T47D (cell line): ENCODE data around the gene RASL12.
"Not testable (repeated sequence)": the region's sequence is repeated elsewhere in the genome, so short reads cannot be mapped to it uniquely, and the experiment has no call there.

Source experiments
- DNase-seq, 2 experiments: peaks; one replicate each; pipeline versions ENCODE4 v3.0.0 to v3.0.0-alpha.2; 2011 to 2012; ENCODE audit warnings: low read depth in 1 of 2, low spot score in 1 of 2
- JUND ChIP-seq: IDR thresholded peaks from 2 replicates; pipeline ENCODE4 v1.6.1; 2012; ENCODE audit warnings: low read depth
- in situ Hi-C: cut with HindIII; loops from 2 replicates; pipeline ENCODE4 v1.10.0; 2016; ENCODE audit warnings: low sequenced_read_pairs, low pct_unique_long_range_greater_than_20kb

The RASL12 gene

GRCh38 chr15:65077291-65077980, 9.6 kb upstream of the RASL12 start:
- in situ Hi-C loops = no loop called here
- TF ChIP-seq JUND = no peak
- no peak for DNase-seq

- DNase-seq = no peak
- in situ Hi-C loops = no loop called here
- TF ChIP-seq JUND = no peak
Observed at GRCh38 chr15:65076486-65077290, 8.9 kb upstream of the RASL12 start, which contains the start of gene KBTBD13. Gene KBTBD13, plus strand, starts transcription at chr15:65076746. Its CDS starts 70 bp downstream, at chr15:65076816.

- in situ Hi-C loops = not testable (repeated sequence)
Observed at GRCh38 chr15:65075607-65076395, 8.0 kb upstream of the RASL12 start.

GRCh38 chr15:65074946-65075345, 7.2 kb upstream of the RASL12 start:
- DNase-seq, in situ Hi-C loops: not testable (repeated sequence)

More at GRCh38 chr15:65075607-65076395, 8.0 kb upstream of the RASL12 start:
- DNase-seq = not testable (repeated sequence)

GRCh38 chr15:65072617-65073016, 4.8 kb upstream of the RASL12 start:
- in situ Hi-C loops = no loop called here
- DNase-seq = no peak
- no peak for TF ChIP-seq JUND

GRCh38 chr15:65072027-65072426, 4.2 kb upstream of the RASL12 start:
- no peak for DNase-seq
- no peak for TF ChIP-seq JUND
- in situ Hi-C loops = no loop called here

- in situ Hi-C loops = no loop called here
- TF ChIP-seq JUND = no peak
- no peak for DNase-seq
Observed at GRCh38 chr15:65071381-65071811, 3.6 kb upstream of the RASL12 start.

- in situ Hi-C loops = no loop called here
- DNase-seq = no peak
- no peak for TF ChIP-seq JUND
Observed at GRCh38 chr15:65069779-65070546, 2.2 kb upstream of the RASL12 start.

- no peak for TF ChIP-seq JUND
- DNase-seq = no peak
- in situ Hi-C loops = no loop called here
Observed at GRCh38 chr15:65069179-65069578, 1.4 kb upstream of the RASL12 start.

- no peak for DNase-seq
- TF ChIP-seq JUND = no peak
- in situ Hi-C loops = no loop called here
Observed at GRCh38 chr15:65068403-65068788, 605 bp upstream of the RASL12 start.

GRCh38 chr15:65067317-65067644, 510 bp downstream of the RASL12 start:
- in situ Hi-C loops = no loop called here
- DNase-seq = no peak
- TF ChIP-seq JUND = no peak

- no peak for TF ChIP-seq JUND
- DNase-seq = no peak
- in situ Hi-C loops = no loop called here
Observed at GRCh38 chr15:65066635-65067316, 1.0 kb downstream of the RASL12 start.
